Astrocyte (in vitro differentiated cells and primary cell): ENCODE results near the gene LOXHD1.

Source experiments
- CTCF ChIP-seq: IDR thresholded peaks from 2 replicates; pipeline ENCODE4 v1.5.1; 2011; ENCODE audit warnings: low read depth, mild to moderate bottlenecking, inconsistent platforms, low read length, moderate library complexity; ENCODE audit not compliant: insufficient read depth
- EZH2 ChIP-seq: IDR thresholded peaks from 2 replicates; pipeline ENCODE4 v1.6.1; 2012; ENCODE audit warnings: mild to moderate bottlenecking, low read length, inconsistent platforms; ENCODE audit not compliant: insufficient read depth

GRCh38 chr18:46464926-46465655, 191.9 kb downstream of the LOXHD1 start:
- TF ChIP-seq CTCF (no peak), EZH2 (no peak)
